ENCODE measurements around the gene CSNK1G1.

- TF ChIP-seq CTCF (IDR thresholded peaks at IDR 0.05; ENCODE audit: low read depth, low read length, poor library complexity, severe bottlenecking) (no peak), EZH2phosphoT487 (IDR thresholded peaks at IDR 0.05; ENCODE audit: borderline replicate concordance, low read length) (no peak)
Observed at GRCh38 chr15:64197425-64197824, 158.5 kb downstream of the CSNK1G1 start.
